Fibroblast of villous mesenchyme (primary cell): ENCODE results near the gene LMF1. TPM values are rescaled to one million over a fixed set of nuclear protein-coding genes. Genes with fewer than 3 reads are reported as not detected.

Experiments
- DNase-seq: peaks from one replicate; pipeline ENCODE4 v3.0.0-alpha.2; 2010; ENCODE audit warnings: low read depth
- H3K4me3 ChIP-seq: 2 replicates; pipeline ENCODE4 v1.5.1; 2011; ENCODE audit warnings: low read depth, mild to moderate bottlenecking, low read length
- CTCF ChIP-seq: IDR thresholded peaks from 2 replicates; pipeline ENCODE4 v1.5.1; 2012; ENCODE audit warnings: low read depth, mild to moderate bottlenecking, low read length; ENCODE audit not compliant: insufficient read depth
- total RNA-seq: library from RNA; depleted of rRNA; stranded (reverse); fragments of >200 nt; gene quantifications from 2 replicates; pipeline ENCODE4 v1.2.3, GENCODE V29; 2012

The LMF1 gene
- total RNA-seq, 1 donor: 13.0 TPM

- no peak overlapping the region for H3K4me3 ChIP-seq
- no peak for DNase-seq
- no peak for TF ChIP-seq CTCF
Observed at GRCh38 chr16:835373-835772, 135.4 kb downstream of the LMF1 start.

- no peak overlapping the region for H3K4me3 ChIP-seq
- no peak for TF ChIP-seq CTCF
- DNase-seq: no peak
Observed at GRCh38 chr16:833411-833810, 137.4 kb downstream of the LMF1 start.

- DNase-seq: no peak
- H3K4me3 ChIP-seq: no peak overlapping the region
- no peak for TF ChIP-seq CTCF
Observed at GRCh38 chr16:832652-833336, 138.0 kb downstream of the LMF1 start.

GRCh38 chr16:831571-832413 lies 139.0 kb downstream of the LMF1 start:
- TF ChIP-seq CTCF: no peak

GRCh38 chr16:830871-831570 lies 139.8 kb downstream of the LMF1 start:
- DNase-seq: no peak
- no peak overlapping the region for H3K4me3 ChIP-seq
- TF ChIP-seq CTCF: no peak

More at GRCh38 chr16:831571-832413, 139.0 kb downstream of the LMF1 start:
- DNase-seq: no peak
- no peak overlapping the region for H3K4me3 ChIP-seq

GRCh38 chr16:830107-830870 lies 140.5 kb downstream of the LMF1 start:
- TF ChIP-seq CTCF: no peak
- H3K4me3 ChIP-seq: no peak overlapping the region
- DNase-seq: no peak
